ENCODE measurements around the gene EIF4E.
"Not testable (repeated sequence)": the region's sequence is repeated elsewhere in the genome, so short reads cannot be mapped to it uniquely, and the experiment has no call there.

EIF4E gene

GRCh38 chr4:98932539-98932938 lies 3.6 kb upstream of the EIF4E start:
- no peak overlapping the region for H3K4me3 ChIP-seq (ENCODE audit: low read length)
- TF ChIP-seq CTCF (IDR thresholded peaks at IDR 0.05; ENCODE audit: insufficient read depth, low read depth, low read length, missing control alignments): no peak
- DNase-seq (ENCODE audit: low read depth): peak; percentile 80

- H3K4me3 ChIP-seq (ENCODE audit: low read length): peak overlapping the region; percentile 92
- peak; percentile 60 for DNase-seq (ENCODE audit: low read depth)
Observed at GRCh38 chr4:98930311-98930865, 1.5 kb upstream of the EIF4E start.

GRCh38 chr4:98929341-98930267 lies 671 bp upstream of the EIF4E start:
- DNase-seq (ENCODE audit: low read depth): peak; percentile 98
- TF ChIP-seq CTCF (IDR thresholded peaks at IDR 0.05; ENCODE audit: insufficient read depth, low read depth, low read length, missing control alignments): peak; percentile 12
- peak overlapping the region; percentile 92 for H3K4me3 ChIP-seq (ENCODE audit: low read length)

More at GRCh38 chr4:98930311-98930865, 1.5 kb upstream of the EIF4E start:
- TF ChIP-seq CTCF (IDR thresholded peaks at IDR 0.05; ENCODE audit: insufficient read depth, low read depth, low read length, missing control alignments): no peak

GRCh38 chr4:98928131-98928504 lies 815 bp downstream of the EIF4E start:
- H3K4me3 ChIP-seq (ENCODE audit: low read length): peak overlapping the region; percentile 92
- no peak for TF ChIP-seq CTCF (IDR thresholded peaks at IDR 0.05; ENCODE audit: insufficient read depth, low read depth, low read length, missing control alignments)

GRCh38 chr4:98926257-98926656 lies 2.7 kb downstream of the EIF4E start:
- DNase-seq (ENCODE audit: low read depth); H3K4me3 ChIP-seq (ENCODE audit: low read length): not testable (repeated sequence)

More at GRCh38 chr4:98928131-98928504, 815 bp downstream of the EIF4E start:
- peak; percentile 89 for DNase-seq (ENCODE audit: low read depth)

- no peak overlapping the region for H3K4me3 ChIP-seq (ENCODE audit: low read length)
- no peak for TF ChIP-seq CTCF (IDR thresholded peaks at IDR 0.05; ENCODE audit: insufficient read depth, low read depth, low read length, missing control alignments)
- no peak for DNase-seq (ENCODE audit: low read depth)
Observed at GRCh38 chr4:98921292-98921691, 7.6 kb downstream of the EIF4E start.

- no peak overlapping the region for H3K4me3 ChIP-seq (ENCODE audit: low read length)
- DNase-seq (ENCODE audit: low read depth): peak; percentile 40
Observed at GRCh38 chr4:98919996-98920395, 8.9 kb downstream of the EIF4E start.

GRCh38 chr4:98910728-98911127 lies 18.2 kb downstream of the EIF4E start:
- not testable (repeated sequence) for DNase-seq (ENCODE audit: low read depth); H3K4me3 ChIP-seq (ENCODE audit: low read length)

More at GRCh38 chr4:98919996-98920395, 8.9 kb downstream of the EIF4E start:
- TF ChIP-seq CTCF (IDR thresholded peaks at IDR 0.05; ENCODE audit: insufficient read depth, low read depth, low read length, missing control alignments): no peak

Data from epithelial cell of esophagus (primary cell).